GM18498 (cell line): ENCODE results near the gene DLL4.

Experiments
- ATAC-seq: cut with Tn5 transposase; IDR thresholded peaks from one replicate; pipeline ENCODE4 v1.9.1; 2021; ENCODE audit warnings: mild to moderate bottlenecking, moderate library complexity; ENCODE audit not compliant: unreplicated experiment

DLL4 gene

DNA sequence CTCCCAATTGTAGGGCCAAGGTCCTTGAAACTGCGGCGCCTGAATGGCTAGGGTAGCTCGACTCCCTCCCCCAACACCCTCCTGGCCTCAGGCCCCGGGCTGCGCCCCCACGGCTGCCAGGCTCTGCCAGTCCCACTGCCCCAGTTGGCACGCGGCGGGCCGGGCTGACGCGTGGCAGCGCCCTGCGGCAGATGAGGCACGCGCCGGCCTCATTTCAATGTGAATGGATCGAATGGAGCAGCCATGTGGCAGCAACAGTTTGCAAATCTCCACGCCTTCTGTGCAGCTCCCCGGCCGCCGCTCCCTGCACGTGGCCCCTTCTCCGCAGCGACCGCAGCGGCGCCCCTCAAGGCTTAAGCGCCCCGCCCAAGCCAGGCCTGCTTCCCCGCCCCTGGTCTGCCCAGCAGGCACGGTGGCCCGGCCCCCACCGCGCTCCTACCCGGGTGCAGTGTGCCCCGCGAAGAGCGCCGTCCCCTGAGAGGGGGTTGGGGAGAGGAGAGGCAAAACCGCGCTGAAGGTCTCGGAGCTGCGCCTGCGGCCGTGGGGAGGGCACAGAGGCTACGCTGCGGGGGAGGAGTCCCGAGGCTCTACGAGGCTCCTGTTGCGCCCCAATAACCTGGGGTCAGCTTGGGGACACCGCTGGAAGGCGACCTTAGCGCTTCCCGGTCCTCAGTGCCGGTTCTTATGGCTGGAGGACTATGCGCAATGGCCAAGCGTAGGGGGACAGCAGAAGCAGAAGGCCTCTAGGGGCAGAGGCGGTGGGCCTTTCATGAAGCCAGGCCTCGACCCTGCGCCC lies 3.1 kb upstream of the DLL4 start:
- no peak for ATAC-seq

DNA sequence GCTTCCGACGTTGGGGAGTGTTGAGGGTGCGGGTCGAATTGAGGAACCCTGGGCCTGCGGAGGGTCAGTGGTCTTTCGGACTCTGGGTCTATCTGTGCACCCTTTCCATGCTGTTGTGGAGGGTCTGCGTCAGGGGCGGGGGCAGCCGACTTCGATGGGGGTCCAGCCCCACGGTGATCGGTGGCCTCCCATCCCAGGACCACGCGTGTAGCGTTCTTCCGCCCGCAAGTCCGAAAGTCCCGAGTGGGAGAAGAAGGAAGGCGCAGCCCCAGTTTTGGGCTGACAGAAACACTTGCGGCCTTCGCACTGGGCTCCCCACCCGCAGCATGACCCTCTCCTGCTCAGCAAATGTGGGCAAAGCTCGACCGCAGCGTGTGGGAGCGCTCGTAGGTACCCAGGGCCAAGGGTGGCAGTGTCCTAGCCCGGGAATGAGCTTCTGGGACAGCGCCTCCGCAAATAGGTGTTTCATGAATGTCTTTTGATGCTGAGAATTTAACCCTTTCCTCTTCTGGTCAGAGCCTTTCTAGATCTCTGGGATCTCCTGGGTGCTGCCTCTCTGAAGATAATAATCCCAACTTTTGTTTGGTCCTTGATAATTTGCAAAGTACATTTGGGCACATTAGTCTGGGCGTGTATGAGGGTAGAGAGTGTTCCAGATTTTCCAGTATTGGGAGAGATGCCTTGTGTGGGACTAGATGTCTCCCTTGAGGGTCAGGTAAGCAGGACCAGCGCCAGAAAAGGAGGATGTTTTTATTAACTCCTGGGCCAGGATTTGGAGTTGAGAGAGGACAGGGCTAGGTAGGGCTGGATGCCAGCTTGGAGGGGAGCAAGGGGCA lies 2.3 kb upstream of the DLL4 start:
- ATAC-seq, result no peak

DNA sequence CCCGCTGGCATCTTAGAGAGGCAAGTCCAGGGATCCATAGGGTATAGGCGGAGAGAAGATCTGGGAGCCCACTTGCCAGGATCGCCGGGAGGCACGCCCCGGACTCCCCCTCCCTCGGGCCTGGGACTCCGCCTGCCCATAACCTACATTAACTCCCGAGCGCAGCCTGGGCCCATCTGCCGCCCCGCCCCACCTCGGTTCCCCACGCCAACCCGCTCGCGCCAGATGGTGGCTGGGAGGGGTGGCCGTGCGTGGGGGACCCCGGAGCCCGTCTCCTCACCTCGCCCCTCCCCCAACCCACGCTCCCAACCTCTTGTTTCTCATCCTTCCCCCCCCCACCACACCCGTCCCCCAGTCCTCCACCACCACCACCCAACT lies 1.7 kb upstream of the DLL4 start:
- ATAC-seq, result no peak

DNA sequence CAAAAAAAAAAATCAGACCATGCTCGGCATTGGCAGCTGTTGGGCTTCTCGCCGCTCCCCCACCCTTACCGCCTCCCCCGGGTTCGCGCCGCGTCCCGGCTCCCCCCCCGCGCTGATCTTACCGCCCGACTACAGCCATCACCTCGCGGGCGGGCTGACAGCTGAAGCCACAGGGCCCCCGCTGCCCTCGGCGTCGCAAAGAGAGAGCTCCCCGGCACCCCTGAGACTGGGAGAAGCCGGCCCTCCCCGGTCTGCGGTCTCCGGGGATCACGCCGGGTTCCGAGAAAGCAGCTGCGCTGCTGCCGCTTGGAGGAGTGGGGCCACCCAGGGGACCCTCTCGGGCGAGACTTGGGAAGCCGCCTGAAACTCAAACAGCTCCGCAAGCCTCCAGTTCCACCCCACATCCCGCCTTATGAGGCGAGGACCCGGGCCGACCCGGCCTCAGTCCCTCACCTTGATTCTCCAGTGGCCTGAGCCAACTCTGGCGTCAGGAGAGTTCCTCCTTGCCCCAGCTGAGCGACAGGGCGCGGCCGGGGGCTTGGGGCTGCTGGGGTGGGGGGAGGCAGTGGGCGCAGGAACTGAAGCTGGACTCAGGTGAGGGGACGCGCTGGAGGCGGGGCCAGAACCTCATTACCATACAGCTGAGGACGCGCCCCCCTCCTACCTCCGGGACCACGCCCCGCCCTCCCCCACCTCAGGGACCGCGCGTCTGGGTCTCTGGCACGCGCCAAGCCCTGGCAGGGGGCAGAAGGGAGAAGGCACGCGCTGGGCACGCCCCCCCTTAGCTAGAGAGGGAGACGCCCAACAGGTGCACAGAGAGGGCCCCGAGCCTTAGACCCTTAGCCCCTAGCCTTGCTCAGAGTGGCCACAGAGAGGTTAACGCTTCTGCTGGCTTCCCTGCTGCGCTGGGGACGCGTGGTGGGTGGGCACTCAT lies 1.0 kb upstream of the DLL4 start:
- no peak for ATAC-seq

DNA sequence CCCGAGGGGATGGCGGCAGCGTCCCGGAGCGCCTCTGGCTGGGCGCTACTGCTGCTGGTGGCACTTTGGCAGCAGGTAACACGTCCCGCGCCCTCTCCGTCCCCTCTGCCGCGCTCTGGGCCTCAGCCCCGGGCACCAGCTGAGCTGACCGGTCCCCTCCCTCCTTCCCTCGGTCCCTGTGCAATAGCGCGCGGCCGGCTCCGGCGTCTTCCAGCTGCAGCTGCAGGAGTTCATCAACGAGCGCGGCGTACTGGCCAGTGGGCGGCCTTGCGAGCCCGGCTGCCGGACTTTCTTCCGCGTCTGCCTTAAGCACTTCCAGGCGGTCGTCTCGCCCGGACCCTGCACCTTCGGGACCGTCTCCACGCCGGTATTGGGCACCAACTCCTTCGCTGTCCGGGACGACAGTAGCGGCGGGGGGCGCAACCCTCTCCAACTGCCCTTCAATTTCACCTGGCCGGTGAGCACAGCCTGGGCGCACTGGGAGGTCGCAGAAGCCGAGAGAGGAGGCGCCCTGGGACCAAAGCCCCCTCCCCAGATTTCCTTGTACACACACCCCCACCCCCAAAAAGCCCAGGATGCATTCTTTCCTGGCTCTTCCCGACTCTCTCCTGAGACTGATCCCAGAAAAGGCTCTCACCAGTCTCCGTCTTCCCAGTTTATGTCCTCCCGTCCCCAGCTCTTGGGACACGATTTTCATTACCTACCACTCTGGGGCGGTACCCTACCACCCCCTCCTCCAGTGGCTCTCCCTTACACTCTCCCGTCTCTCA lies 705 bp downstream of the DLL4 start:
- no peak for ATAC-seq

DNA sequence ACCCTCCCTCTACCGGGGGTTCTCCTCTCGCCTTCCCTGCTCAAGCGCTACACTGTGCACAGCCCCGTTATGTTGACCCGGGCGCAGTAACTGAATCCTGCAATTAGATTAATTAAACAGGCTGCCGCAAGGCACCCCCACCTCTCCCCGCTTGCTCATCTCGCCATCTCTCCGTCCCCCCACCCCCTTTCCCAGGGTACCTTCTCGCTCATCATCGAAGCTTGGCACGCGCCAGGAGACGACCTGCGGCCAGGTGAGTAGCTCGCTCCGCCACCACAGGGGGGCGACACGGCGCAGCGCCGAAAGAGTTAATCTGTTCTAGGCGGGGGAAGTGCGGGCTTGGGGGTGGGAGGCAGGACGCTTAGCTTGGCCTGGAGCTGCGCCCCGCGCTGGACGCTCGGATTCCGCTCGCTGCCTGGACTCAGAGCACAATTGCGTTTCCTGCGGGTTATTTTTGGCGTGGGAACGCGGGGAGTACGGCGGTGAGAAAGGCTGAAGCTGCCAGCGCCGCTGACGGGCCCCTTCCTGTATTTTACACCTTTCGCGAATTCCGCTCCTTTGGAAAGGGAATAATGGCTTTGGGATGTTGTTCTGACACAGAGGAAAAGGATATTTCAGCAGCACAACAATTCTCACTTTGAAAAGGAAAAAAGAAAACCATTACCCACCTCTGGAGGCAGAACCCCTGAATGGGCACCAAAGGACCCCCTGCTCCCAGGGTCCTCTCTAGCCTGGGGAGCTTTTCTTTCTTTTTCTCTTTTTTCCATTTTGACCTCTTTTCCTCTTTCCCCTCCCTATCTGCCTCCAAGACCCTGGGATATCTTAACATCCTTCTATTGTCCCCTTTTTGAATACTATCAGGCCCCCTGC lies 1.5 kb downstream of the DLL4 start:
- no peak for ATAC-seq

DNA sequence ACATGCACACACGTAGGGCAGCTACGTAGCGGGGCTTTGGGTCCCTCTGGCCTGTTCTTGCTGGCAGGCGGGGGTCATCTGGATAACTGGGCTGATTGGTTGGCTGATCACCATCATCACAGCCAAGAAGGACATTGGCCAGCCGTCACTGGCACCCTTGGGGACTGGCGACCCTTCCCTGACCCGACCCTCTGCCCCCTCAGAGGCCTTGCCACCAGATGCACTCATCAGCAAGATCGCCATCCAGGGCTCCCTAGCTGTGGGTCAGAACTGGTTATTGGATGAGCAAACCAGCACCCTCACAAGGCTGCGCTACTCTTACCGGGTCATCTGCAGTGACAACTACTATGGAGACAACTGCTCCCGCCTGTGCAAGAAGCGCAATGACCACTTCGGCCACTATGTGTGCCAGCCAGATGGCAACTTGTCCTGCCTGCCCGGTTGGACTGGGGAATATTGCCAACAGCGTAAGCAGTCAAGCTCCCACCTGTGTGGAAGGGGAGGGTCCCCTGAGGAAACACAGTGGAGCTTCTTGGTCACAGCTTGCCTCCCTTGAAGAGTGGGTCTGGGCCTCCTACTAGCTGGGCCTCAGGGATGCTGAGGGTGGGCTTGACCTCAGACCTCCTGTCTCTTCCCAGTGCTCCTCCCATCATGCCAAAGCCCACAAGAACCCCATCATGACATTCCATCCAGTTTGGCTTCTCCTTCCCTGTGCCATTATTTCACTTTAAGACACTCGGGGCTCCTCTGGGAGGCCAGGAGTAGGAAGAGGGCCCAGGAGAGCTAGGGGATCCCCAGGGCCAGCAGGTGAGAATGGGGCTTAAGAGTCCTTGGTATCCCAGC lies 2.4 kb downstream of the DLL4 start:
- no peak for ATAC-seq

DNA sequence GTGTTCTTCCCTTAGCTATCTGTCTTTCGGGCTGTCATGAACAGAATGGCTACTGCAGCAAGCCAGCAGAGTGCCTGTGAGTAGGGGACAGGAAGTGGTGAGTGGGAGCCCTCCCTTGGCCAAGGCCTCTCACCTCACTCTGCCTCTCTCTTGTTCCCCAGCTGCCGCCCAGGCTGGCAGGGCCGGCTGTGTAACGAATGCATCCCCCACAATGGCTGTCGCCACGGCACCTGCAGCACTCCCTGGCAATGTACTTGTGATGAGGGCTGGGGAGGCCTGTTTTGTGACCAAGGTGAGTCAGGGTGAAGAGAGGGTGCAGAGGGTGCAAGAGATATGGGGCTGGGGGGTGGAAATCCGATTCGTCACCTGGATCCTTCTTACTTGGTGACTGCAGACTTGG lies 3.0 kb downstream of the DLL4 start:
- ATAC-seq, result no peak

DNA sequence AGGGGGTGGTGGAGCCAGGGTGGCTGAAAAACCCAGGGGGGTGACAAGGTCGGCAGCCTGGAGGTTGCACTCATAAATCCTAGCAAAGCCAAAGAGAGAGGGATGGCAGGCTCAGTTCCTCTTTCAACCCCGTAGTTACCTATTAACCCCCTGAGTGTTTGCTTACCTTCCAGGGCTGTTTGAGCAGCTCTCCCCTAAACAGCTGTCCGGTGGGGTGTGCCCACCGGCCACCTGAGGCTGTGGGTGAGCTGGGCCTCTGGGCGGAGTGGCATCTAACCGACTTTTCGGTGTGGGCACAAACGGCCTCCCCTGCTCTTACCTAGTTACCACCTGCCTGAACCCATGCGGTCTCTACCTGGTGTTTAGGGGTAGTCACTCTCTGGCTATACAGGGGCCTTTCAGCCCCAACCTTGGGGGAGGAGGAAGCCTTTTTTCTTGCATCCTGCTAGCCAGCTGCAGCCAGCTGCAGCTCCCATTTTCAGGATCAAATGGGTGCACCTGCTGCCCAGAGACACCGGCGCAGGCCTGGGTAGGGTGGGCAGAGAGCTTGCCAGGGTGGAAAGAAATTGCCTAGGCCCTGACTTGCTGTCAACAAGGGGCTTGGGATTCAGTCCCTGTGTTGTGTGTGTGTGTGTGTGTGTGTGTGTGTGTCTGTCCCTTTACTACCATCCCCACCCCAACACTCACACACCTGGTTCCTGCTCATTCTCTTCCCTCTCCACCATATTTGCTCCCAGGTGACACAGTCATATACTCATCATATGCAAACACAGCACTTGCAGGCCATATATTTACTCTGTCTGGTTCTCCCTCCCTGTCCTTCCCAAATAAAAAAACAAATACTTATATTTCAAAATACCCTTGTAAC lies 3.7 kb downstream of the DLL4 start:
- ATAC-seq, result no peak

DNA sequence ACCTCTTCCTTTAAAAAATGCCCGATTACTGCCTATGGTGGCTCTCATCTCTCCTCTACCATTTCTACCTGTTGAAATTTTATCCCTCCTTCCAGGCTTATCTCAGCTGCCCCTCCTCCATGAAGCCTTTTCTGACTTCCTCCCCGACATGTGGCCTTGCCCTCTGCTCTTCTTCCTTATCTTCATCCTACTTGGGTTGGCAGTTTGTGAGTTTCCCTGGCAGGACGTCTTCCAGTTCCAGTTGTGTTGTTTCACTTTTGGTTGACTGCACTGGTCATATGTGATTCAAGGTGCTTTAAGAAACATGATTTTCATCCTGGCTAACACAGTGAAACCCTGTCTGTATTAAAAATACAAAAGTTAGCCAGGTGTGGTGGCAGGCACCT lies 4.4 kb downstream of the DLL4 start:
- no peak for ATAC-seq

DNA sequence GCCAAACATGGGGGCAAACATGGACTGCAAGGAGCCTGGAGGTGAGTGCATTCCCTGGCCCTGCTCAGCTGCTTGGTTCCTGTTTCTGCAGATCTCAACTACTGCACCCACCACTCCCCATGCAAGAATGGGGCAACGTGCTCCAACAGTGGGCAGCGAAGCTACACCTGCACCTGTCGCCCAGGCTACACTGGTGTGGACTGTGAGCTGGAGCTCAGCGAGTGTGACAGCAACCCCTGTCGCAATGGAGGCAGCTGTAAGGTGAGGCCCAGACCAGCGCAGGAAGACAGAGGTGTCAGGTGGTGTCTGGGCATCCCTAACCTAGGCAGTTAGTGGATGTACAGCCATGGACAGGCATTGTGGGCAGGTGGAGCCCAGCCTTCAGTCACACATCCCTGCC lies 5.3 kb downstream of the DLL4 start:
- no peak for ATAC-seq

DNA sequence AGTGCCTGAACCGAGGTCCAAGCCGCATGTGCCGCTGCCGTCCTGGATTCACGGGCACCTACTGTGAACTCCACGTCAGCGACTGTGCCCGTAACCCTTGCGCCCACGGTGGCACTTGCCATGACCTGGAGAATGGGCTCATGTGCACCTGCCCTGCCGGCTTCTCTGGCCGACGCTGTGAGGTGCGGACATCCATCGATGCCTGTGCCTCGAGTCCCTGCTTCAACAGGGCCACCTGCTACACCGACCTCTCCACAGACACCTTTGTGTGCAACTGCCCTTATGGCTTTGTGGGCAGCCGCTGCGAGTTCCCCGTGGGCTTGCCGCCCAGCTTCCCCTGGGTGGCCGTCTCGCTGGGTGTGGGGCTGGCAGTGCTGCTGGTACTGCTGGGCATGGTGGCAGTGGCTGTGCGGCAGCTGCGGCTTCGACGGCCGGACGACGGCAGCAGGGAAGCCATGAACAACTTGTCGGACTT lies 7.1 kb downstream of the DLL4 start:
- no peak for ATAC-seq

DNA sequence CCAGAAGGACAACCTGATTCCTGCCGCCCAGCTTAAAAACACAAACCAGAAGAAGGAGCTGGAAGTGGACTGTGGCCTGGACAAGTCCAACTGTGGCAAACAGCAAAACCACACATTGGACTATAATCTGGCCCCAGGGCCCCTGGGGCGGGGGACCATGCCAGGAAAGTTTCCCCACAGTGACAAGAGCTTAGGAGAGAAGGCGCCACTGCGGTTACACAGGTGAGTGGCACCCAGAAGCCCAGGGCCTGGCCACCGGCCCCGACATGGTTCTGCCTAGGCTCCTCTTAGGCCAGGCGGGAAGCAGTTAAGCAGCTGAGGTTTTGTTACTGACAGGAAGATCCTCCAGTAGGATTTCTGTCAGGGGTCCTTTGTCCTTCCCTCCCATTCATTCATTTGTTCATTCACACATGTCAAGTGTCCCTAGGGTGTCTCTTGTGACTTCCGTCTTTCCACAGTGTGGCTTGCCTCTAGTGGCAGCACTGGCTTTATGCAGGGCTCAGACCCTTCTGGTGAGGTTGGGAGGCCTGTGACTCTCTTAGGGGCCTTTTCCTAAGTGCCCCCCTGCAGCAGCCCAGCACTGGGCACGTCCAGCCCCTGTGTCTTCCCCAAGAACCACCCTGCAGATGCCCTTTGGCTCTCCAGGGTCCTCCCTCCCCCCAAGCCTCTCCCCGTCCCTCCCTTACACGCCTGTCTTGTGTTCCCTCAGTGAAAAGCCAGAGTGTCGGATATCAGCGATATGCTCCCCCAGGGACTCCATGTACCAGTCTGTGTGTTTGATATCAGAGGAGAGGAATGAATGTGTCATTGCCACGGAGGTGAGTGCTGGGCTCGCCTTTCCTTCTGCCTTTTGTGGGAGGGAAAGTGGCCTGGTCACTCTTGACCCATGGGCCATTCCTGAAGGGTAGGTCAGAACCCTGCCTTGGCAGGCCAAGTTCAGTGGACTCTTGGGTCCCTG lies 7.8 kb downstream of the DLL4 start:
- ATAC-seq, result no peak

DNA sequence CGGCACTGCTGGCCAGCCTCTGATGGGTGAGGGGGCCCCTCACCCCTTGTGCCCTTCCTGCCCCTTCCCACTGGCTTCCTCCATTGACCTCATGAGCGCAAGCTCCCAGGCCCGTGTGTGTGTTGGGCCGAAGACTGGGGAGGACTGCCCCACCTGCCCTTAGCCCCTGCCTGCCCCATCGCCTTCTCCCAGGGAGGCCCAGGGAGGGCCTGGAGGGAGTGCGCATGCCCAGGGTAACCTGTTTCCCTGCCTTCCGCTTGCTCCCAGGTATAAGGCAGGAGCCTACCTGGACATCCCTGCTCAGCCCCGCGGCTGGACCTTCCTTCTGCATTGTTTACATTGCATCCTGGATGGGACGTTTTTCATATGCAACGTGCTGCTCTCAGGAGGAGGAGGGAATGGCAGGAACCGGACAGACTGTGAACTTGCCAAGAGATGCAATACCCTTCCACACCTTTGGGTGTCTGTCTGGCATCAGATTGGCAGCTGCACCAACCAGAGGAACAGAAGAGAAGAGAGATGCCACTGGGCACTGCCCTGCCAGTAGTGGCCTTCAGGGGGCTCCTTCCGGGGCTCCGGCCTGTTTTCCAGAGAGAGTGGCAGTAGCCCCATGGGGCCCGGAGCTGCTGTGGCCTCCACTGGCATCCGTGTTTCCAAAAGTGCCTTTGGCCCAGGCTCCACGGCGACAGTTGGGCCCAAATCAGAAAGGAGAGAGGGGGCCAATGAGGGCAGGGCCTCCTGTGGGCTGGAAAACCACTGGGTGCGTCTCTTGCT lies 8.8 kb downstream of the DLL4 start:
- no peak for ATAC-seq

DNA sequence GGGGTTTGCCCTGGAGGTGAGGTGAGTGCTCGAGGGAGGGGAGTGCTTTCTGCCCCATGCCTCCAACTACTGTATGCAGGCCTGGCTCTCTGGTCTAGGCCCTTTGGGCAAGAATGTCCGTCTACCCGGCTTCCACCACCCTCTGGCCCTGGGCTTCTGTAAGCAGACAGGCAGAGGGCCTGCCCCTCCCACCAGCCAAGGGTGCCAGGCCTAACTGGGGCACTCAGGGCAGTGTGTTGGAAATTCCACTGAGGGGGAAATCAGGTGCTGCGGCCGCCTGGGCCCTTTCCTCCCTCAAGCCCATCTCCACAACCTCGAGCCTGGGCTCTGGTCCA lies 9.4 kb downstream of the DLL4 start:
- no peak for ATAC-seq

DNA sequence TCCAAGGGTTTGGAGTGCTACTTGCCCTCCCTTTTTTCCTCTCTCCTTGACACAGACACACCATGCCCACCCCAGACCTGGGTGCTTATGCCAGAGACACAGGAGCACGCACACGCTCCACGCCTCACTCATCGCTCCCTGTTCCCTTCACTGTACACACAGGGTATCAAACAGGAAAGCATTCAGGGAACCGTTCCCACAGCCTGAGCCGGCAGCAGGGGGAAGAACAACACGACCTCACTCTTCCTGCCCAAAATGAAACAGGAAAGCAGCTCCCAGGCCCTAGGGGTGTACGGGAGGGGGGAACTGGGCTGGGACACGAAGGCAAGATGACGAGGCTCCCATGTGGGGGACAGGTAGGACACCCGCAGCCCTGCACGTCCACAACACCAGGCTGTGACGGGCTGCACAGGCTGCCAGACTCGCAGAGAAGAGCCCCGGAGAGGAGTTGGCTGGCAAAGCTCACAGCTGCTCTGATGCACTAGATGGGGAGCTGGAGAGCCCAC lies 11.2 kb downstream of the DLL4 start:
- no peak for ATAC-seq
